Measurements from ENCODE around the gene S100A16.

DNA sequence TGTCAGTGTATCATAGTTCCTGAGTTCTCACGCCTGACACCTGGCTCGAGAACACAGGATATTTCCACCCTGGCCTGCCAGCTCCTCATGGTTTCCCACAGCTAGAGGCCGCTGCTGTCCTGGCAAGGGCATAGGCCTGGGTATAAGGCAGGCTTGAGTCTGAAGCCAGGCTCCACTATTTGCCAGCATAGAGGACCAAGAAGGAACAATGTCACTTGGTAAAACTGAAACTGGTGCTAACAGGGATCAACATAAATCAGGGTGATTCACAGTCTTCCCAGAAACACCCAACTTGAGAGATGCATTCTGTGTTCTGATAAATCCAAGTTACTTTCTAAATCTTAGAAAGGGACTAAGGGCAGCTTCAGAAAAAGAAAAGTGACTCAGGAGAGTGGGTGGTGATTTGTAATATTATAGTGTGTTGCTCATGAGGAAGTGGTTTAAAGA lies 40.3 kb downstream of the S100A16 start:
- TF ChIP-seq CTCF (IDR thresholded peaks at IDR 0.05), result peak; percentile 77 to 92 (median 90)
- TF ChIP-seq POLR2A (IDR thresholded peaks at IDR 0.05), result peak in 1 of 2 donors; percentile 16
